Mesothelial cell of epicardium (in vitro differentiated cells): Measurements from ENCODE around the gene SLC6A7. TPM values are rescaled to one million over a fixed set of nuclear protein-coding genes. Genes with fewer than 3 reads are reported as not detected.

Experiments
- DNase-seq, 2 experiments: peaks; one replicate each; pipeline ENCODE4 v3.0.0; 2021; ENCODE audit warnings: low spot score in 2 of 2; ENCODE audit not compliant: unreplicated experiment in 2 of 2
- H3K27ac Mint-ChIP-seq: 2 replicates; pipeline ENCODE4 v1.8.0; 2021; ENCODE audit warnings: mixed read lengths
- H3K27me3 Mint-ChIP-seq: 2 replicates; pipeline ENCODE4 v1.8.0; 2021; ENCODE audit warnings: low read depth, mixed read lengths
- H3K36me3 Mint-ChIP-seq: 2 replicates; pipeline ENCODE4 v1.8.0; 2021; ENCODE audit warnings: mixed read lengths
- H3K4me1 Mint-ChIP-seq: 2 replicates; pipeline ENCODE4 v1.8.0; 2021; ENCODE audit warnings: mixed read lengths
- H3K4me3 Mint-ChIP-seq: 2 replicates; pipeline ENCODE4 v1.8.0; 2021; ENCODE audit warnings: mild to moderate bottlenecking, moderate library complexity, mixed read lengths
- H3K9me3 Mint-ChIP-seq: 2 replicates; pipeline ENCODE4 v1.8.0; 2021; ENCODE audit warnings: mixed read lengths
- total RNA-seq: library from RNA; stranded (reverse); gene quantifications from 3 replicates; pipeline ENCODE4 v1.2.1, GENCODE V29; 2021
- TF ChIP-seq, protein P1 (sequence below): fragments of 200-600 bp; sonication (generic); IDR thresholded peaks from one replicate; pipeline ENCODE4 v1.5.0; 2021; ENCODE audit warnings: antibody characterized with exemption; ENCODE audit not compliant: unreplicated experiment

The SLC6A7 gene
- total RNA-seq, 1 donor from 2014 or later: not detected

DNA sequence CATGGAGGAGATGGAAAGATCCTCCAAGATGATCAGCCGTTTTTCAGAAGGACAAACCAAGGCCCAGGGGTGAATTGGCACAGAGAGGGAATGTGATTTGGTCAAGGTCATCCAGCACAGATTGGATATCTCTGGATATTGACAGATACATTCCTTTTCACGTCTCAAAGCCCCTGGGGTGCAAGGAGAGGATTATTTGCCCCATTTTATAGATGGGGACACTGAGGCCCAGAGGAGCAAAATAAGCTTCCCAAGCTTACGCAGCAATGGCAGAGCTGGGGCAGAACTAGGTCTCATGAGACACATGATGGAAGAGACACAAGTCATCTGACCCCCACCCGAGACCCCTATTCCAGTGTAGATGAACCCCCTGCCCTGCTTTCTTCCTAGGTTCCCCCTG is 33.3 kb upstream of the SLC6A7 start:
- TF ChIP-seq, protein P1, sequence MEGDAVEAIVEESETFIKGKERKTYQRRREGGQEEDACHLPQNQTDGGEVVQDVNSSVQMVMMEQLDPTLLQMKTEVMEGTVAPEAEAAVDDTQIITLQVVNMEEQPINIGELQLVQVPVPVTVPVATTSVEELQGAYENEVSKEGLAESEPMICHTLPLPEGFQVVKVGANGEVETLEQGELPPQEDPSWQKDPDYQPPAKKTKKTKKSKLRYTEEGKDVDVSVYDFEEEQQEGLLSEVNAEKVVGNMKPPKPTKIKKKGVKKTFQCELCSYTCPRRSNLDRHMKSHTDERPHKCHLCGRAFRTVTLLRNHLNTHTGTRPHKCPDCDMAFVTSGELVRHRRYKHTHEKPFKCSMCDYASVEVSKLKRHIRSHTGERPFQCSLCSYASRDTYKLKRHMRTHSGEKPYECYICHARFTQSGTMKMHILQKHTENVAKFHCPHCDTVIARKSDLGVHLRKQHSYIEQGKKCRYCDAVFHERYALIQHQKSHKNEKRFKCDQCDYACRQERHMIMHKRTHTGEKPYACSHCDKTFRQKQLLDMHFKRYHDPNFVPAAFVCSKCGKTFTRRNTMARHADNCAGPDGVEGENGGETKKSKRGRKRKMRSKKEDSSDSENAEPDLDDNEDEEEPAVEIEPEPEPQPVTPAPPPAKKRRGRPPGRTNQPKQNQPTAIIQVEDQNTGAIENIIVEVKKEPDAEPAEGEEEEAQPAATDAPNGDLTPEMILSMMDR: no peak
- no peak overlapping the region for H3K4me3 Mint-ChIP-seq
- H3K27me3 Mint-ChIP-seq: no peaks in the 10 kb centered on the region
- peaks cover 56% of the 10 kb centered on the region for H3K4me1 Mint-ChIP-seq
- H3K27ac Mint-ChIP-seq: peak overlapping the region; percentile 97
- H3K9me3 Mint-ChIP-seq: no peaks in the 10 kb centered on the region
- H3K36me3 Mint-ChIP-seq: no peaks in the 10 kb centered on the region
- no peak for DNase-seq

DNA sequence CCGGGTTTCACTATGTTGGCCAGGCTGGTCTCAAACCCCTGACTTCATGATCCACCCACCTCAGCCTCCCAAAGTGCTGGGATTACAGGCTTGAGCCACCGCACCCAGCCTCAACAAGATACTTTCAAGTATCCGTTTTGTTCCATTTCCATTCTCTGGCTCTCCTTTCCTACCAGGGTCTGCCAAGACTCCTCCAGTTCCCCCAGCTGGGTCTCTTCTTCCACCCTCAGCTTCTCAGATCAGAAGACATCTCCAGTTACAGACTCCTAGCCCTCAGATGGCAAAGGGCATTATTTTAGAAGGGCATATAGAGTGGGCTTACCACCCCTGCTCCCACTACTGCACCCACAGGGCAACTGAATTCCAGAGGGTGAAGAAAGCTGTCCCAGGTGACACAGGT is 32.7 kb upstream of the SLC6A7 start:
- Mint-ChIP-seq H3K4me3 (no peak overlapping the region), H3K4me1 (peaks cover 62% of the 10 kb centered on the region), H3K27ac (peak overlapping the region; percentile 86), H3K9me3 (no peaks in the 10 kb centered on the region), H3K27me3 (no peaks in the 10 kb centered on the region), H3K36me3 (no peaks in the 10 kb centered on the region)
- TF ChIP-seq, protein P1: no peak
- DNase-seq: no peak

DNA sequence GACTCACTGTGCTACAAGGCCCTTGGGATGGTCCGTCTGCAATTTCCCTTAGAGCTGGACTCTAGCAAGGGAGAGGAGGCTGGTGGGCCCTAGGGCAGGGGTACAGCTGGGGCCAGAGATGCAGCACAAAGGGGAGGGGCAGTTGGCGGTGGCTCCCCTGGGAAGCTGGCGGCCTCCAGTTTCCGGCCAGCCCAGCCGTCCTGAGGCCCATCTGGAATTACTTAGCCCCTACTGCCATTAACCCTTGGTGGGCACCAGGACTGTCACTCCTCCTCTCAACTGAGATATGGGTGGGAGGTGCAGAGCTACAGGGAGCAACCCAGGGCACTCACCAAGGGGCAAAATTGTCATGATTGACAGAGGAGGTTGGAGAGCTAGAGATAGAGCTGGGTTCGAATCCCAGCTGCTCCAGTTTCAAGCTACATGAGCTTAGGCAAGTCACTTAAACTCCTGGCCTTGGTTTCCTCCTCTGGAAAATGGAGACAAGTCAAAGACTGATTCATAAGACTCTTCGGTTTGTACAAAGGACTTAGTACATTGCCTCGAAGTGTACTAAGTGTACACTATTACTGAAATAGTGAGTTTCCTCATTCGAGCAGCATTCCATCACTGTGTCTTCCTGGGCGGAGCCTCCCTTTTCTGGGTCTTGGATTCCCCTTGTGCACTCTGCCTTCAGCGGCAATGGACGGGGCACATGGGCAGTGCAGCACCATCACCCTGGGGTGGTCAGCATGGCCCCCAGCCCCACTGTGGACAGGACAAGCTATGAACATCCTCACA is 31.5 kb upstream of the SLC6A7 start:
- Mint-ChIP-seq H3K27ac (peak overlapping the region; percentile 86), H3K36me3 (no peaks in the 10 kb centered on the region), H3K9me3 (no peaks in the 10 kb centered on the region), H3K4me3 (no peak overlapping the region), H3K27me3 (no peaks in the 10 kb centered on the region), H3K4me1 (peaks cover 58% of the 10 kb centered on the region)
- TF ChIP-seq, protein P1: no peak
- no peak for DNase-seq

DNA sequence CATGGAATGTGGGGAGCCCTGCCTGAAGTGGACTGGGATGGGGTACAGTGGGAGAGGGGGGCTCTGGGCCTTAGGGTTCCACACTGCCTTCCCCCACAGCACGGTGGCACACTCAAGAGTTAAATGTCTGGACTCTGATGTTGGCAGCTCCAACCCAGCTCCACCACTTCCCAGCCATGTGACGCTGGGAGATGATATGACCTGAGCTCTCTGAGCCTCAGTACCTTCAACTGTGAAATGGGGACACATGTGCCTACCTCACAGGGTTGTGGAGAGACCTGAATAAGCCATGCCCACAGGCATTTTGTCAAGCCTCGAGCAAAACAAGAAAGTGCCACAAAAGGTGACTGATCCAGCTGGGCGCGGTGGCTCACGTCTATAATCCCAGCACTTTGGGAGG is 30.8 kb upstream of the SLC6A7 start:
- Mint-ChIP-seq H3K36me3 (no peaks in the 10 kb centered on the region), H3K4me3 (no peak overlapping the region), H3K27ac (no peak overlapping the region), H3K4me1 (peaks cover 54% of the 10 kb centered on the region), H3K9me3 (no peaks in the 10 kb centered on the region), H3K27me3 (no peaks in the 10 kb centered on the region)
- TF ChIP-seq, protein P1: no peak
- no peak for DNase-seq

DNA sequence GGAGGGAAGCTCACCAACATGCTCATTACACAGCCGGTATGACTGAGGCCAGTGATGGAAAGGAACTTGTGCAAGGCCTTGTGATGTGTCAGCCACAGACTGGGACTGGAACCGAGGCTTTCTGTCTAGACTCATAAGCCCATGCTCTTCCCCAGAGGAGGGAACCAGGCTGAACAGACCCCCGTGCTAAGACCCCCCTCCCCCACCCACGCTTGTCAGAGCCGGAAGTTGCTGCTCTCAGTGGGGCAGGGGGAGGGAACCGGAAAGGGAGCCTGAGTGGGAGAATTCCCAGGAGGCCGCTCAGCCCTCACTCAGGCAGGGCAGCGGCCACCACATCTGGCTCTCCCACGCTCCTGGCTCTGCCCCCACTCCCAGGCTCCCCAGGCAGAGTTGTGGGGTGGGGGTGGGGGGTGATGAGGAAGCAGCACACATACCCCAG is 30.1 kb upstream of the SLC6A7 start:
- H3K27ac Mint-ChIP-seq: peak overlapping the region; percentile 87
- DNase-seq: no peak
- peaks cover 55% of the 10 kb centered on the region for H3K4me1 Mint-ChIP-seq
- no peaks in the 10 kb centered on the region for H3K27me3 Mint-ChIP-seq
- H3K36me3 Mint-ChIP-seq: no peaks in the 10 kb centered on the region
- no peak overlapping the region for H3K4me3 Mint-ChIP-seq
- H3K9me3 Mint-ChIP-seq: no peaks in the 10 kb centered on the region
- TF ChIP-seq, protein P1: no peak
